ENCODE measurements around the gene PHACTR1.

- TF ChIP-seq POLR2AphosphoS5 (IDR thresholded peaks at IDR 0.05; ENCODE audit: low read depth, low read length) (no peak), POLR2A (IDR thresholded peaks at IDR 0.05; ENCODE audit: low read depth, low read length) (no peak), TAF1 (IDR thresholded peaks at IDR 0.05; ENCODE audit: low read depth, low read length) (no peak)
These were observed 89.6 kb downstream of the PHACTR1 start for GRCh38 chr6:12806136-12806535.

All from GM12891 (cell line).